HG03108 (cell line): ENCODE measurements around the gene SLC16A2.
"Not testable (repeated sequence)": the region's sequence is repeated elsewhere in the genome, so short reads cannot be mapped to it uniquely, and the experiment has no call there.

Source experiments
- ATAC-seq: cut with Tn5 transposase; IDR thresholded peaks from one replicate; pipeline ENCODE4 v1.9.1; 2021; ENCODE audit warnings: moderate library complexity; ENCODE audit not compliant: unreplicated experiment

Gene SLC16A2

DNA sequence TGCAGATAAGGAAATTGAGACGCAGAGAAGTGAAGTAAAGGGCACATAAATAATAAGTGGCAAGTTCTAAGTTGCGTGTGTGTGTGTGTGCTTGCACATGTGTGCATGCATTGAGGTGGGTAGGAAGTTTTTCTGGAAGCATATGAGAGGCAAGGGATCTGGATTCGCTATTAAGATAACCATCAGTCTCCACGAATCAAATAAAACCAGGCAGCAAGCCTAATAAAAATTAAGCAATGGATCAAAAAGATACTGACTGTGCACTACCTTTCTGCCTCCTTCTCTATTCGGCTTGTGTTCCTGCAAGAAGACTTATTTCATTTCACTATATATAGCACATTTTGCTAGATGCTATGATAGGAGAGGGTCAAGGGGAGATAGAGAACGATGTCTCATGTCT is 23.8 kb downstream of the SLC16A2 start:
- no peak for ATAC-seq

DNA sequence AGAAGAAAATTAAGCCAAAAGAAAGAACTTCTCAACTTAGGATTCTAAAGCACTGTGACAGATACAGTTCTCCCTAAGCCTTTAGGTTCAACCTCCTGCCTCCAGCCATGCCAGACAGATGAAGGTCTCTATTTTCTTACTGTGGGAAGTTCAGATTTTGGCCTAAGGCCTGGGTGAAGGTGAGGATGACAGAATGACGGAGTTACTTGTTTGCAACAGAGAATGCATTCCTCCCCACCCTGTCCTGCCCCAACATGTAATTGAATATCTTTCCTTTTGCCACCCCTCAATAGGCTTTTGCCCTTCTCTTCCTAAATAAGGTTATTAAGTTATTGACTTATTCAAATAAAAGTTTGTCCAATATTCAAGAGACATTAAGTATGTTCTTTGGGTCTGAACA is 25.6 kb downstream of the SLC16A2 start:
- no peak for ATAC-seq

- ATAC-seq = no peak
These were observed 27.4 kb downstream of the SLC16A2 start for GRCh38 chrX:74448669-74449068.

- no peak for ATAC-seq
These were observed 28.1 kb downstream of the SLC16A2 start for GRCh38 chrX:74449322-74449936.

GRCh38 chrX:74449937-74450330 is 28.6 kb downstream of the SLC16A2 start:
- ATAC-seq = no peak

DNA sequence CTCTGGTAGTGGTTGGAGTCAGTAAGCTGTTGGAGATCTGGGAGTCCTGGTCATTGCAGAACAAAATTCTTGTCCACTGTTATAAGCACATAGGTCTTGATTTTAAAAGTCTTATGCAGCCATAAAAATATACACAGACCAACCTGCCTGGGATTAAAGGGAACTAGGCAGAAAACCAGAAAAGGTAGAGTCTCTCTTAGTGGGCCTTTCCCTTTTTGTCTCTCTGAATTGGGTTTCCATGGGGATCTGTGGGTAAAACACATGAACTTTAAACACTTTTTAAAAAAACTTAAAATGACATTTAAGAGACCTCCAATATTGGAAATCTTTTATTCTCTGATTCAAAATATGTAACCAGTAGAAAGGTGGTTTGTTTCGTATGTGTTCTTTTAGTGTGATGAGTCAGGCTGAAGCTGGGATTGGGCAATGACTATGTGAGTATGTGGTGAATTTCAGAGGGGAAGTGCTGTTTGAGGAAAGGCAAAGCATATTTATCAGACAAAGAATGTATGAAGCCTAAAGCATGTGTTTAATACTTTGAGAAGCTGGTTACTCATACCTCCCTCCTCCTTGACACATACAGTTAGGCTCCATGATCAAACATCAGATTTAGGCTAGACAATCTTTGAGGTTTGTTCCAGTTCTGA is 29.6 kb downstream of the SLC16A2 start:
- no peak for ATAC-seq

DNA sequence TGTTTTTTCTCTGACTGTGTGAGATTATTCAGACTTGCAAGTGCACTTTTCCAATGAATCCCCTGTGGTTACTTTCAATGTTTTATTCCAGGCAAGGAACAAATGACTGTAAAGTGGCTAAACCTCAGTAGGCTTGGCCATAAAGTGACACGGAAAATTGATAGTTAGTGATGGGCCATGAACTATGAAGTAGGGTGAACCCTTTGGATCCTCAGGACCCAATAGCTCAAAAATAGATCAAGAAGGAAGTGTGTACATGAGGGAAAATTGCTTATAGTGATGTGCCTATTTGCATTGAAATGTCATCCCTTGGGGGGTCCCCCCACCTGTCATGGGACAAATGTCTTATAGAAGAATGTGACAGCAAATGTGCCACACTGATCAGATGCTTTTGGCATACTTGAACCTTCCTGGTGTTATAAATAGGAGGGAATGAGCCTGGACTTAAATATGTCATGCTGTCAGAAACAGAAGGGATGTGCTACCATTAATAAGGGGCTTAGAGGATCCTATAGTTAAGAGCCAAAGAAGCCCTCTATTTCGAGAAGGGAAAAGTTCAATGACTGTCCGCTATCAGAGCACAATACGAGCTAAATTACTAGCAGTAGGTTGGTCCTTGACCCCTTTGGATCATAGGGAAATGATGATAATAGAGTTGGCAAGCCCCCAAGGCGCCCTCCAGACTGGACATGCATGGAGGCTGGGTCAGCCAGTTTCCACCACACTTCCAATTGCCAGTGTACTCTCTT is 30.3 kb downstream of the SLC16A2 start:
- ATAC-seq = no peak

GRCh38 chrX:74452199-74452481 is 30.8 kb downstream of the SLC16A2 start:
- no peak for ATAC-seq

GRCh38 chrX:74453178-74453577 is 31.9 kb downstream of the SLC16A2 start:
- ATAC-seq = no peak

DNA sequence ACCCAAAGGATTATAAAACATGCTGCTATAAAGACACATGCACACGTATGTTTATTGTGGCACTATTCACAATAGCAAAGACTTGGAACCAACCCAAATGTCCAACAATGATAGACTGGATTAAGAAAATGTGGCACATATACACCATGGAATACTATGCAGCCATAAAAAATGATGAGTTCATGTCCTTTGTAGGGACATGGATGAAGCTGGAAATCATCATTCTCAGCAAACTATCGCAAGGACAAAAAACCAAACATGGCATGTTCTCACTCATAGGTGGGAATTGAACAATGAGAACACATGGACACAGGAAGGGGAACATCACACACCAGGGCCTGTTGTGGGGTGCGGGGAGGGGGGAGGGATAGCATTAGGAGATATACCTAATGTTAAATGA is 32.9 kb downstream of the SLC16A2 start:
- not testable (repeated sequence) for ATAC-seq

DNA sequence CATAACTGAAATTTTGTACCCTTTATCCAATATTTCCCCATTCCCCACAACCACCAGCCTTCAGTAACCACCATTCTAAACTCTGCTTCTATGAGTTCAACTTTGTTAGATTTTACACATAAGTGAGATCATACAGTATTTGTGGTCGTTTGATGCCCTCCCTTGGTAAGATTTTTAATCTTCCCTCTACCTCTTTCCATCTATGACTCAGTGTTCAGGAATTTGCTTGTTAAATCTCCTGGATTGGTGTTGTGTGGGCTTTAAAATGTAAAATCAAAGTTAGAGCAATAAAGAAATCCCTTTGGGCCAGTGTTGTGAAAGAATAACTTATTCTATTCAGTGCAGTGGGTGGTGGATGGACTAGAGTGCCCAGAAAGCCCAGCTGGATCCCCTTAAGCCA is 37.4 kb downstream of the SLC16A2 start:
- ATAC-seq = no peak

- ATAC-seq = no peak
These were observed 40.1 kb downstream of the SLC16A2 start for GRCh38 chrX:74461384-74461783.

DNA sequence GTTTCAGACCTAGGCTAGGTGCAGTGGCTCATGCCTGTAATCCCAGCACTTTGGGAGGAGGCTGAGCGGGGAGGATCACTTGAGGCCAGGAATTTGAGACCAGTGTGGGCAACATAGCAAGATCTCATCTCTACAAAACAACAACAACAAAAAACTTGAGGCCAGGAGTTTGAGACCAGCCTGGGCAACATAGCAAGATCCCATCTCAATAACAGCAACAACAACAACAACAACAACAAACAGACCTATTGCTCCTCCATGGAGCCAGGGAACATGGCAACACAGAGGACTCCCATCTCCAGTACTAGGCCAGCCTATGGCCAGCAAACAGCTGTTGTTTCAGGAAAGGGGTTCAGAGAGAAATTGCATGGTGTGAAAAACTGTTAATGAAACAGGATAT is 43.4 kb downstream of the SLC16A2 start:
- ATAC-seq = no peak

DNA sequence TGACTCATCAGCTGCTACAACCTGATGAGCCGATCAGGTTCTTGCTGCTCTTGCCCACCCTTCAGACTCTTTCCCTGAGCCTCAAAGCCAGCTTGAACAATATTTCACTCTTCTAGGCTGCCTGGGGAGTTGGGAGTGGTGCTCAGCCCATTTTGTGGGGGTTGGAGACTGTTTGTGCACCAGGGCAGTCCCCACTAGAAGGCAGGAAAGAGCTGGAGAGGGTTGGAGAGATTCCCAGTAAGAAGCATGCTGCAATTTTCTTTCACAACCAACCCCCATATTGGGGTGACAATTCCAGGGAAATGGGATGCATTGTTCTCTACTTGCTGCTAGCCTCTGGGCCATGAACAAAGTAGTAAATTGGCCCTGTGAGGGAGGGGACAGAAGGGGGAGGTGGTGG is 44.1 kb downstream of the SLC16A2 start:
- ATAC-seq = no peak

DNA sequence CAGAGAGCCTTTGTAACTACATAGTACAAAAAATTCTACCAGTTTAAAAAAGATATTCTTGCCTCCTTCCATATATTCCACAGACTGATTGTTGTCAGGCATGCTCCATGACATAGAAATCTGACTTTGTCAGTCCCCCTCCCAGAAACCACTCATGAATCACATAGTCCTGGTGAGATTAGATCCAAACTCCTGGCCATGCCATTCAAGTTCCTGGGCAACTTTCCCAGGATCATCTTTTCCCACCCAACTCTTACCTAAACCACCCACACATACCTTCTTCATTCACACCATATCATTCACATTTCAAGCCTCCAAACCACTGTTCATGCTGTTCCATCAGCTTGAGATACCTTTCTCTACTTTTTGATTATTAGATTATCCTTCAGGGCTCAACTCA is 46.4 kb downstream of the SLC16A2 start:
- ATAC-seq = no peak

DNA sequence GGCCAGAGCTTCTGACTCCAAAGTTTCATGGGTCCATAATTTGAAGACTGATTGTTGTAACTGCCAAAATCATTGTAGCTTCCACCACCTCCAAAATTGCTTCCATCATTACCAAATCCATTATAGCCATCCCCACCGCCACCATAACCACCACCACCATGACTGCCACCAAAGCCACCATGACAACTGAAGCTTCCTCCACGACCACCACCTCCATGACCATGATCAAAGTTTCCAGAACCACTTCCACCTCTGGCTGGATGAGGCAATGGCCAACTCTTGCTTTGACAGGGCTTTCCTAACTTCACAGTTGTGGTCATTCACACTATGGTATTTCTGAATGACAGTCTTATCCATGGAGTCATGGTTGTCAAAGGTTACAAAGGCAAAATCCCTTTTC is 51.8 kb downstream of the SLC16A2 start:
- ATAC-seq = not testable (repeated sequence)

DNA sequence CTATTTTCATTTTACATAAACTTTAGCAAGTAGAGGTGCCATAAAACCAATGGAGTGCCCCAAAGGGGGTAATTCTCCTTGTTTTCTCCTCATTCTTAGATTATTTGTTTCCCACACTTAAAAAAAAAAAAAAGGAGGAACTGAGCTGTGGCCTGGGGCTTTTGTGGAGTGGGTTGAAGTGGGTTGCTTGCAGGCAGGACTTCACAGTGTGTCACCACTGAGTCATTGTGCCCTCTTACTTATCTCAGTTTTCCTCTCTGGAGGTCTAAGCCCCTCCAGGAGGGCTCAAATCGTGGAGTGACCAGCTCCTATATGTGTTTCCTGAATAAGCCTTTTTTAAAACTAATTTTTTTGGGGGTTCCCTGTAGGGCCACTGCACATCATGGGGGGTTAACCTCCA is 69.0 kb downstream of the SLC16A2 start:
- ATAC-seq = no peak

DNA sequence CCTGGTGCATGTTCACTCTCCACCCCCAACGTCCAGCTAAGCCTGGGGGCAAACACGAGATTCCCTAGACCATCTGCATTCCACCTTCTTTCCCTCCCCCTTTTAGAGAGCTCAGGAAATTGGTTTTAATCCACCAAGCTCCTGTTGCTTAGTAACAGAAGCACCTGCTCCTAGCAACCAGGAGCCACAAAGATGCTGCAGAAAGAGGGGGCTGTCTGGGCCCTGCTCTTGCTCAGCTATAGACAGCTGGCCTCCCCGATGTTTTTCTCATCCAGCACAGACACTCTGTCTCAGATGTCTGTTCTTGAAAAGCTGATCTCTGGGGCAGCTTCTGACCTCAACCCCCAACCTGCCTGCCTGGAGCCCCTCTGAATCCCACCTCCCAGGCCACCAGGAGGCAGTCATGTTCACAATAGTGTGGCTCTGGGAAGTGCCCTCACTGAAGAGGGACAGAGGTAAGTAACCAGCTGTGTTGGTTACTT is 71.5 kb downstream of the SLC16A2 start:
- ATAC-seq = no peak

DNA sequence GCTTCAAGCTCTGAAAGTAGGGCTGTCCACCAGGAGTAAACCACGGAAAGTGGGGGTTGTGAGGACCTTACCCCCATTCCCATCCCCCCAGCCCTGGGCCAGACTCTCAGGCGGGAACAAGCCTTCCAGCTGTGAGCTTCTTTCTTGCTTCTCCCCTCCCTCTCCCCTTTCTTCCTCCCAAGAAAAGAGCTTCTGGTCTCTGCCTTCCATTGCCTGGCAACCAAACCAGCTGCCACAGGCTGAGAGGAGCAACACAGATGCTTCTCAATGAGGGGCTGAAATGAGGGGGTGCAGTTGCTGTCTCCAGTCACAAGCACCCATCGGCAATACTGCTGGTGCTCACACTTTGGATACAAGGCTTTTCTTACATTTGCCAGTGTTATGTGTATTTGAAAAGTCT is 72.5 kb downstream of the SLC16A2 start:
- no peak for ATAC-seq

- no peak for ATAC-seq
These were observed 77.6 kb downstream of the SLC16A2 start for GRCh38 chrX:74498924-74499323.

- no peak for ATAC-seq
These were observed 78.8 kb downstream of the SLC16A2 start for GRCh38 chrX:74500067-74500466.

GRCh38 chrX:74500555-74500954 is 79.3 kb downstream of the SLC16A2 start:
- no peak for ATAC-seq
